Measurements from ENCODE around the gene PEF1. TPM values are rescaled to one million over a fixed set of nuclear protein-coding genes. Genes with fewer than 3 reads are reported as not detected.
"Not testable (repeated sequence)": the region's sequence is repeated elsewhere in the genome, so short reads cannot be mapped to it uniquely, and the experiment has no call there.

Gene PEF1
- total RNA-seq, 2 experiments from 2014 or later, result 63.2 to 64.7 TPM

DNA sequence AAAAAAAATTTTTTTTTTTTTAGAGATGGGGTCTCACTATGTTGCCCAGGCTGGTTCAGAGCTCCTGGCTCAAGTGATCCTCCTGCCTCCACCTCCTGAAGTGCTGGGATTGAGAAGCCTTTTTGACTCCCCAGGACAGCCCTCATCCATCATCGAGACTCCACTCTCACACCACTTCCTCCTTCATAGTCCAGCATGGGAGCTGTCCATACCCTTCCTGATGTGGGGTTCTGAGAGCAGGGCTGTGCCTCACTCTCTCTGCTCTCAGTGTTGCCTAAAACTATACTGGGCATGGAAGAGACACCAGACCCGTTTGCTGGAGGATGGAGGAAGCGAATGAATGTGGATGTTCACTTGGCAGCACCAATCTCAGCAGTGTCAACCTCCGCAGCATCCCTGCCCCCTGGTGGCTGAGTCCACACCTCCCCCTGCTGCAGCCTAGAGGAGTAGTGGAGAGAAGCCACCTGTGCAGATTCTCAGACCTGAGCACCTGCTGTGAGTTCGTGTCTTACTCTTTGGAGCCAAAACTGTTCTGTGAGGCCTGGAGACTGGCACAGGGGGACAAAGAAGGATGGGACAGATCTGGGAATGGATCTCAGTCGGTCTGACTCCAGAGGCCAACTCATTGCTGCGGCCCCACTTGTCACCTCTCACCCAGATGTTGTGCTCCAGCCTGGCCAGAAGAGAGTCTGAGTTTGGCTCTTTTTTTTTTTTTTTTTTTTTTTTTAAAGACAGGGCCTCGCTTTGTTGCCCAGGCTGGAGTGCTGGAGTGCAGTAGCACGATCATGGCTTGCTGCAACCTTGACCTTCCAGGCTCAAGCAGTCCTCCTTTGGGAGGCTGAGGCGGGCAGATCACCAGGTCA, 50.7 kb downstream of the PEF1 start:
- POLR2A ChIA-PET, result no interaction called here
- CTCF ChIA-PET, result interaction anchor here (0.7 to 1.4 kb wide), 3 partner anchors 10 to 31 kb away, joined by 3 to 5 read pairs (median 3); no protein-coding TSS in a partner anchor

- ChIA-PET CTCF (interaction anchor here (0.7 to 1.4 kb wide), 3 partner anchors 11 to 30 kb away, joined by 3 to 5 read pairs (median 3); no protein-coding TSS in a partner anchor), POLR2A (no interaction called here)
These were observed 51.5 kb downstream of the PEF1 start for GRCh38 chr1:31593136-31593665.

DNA sequence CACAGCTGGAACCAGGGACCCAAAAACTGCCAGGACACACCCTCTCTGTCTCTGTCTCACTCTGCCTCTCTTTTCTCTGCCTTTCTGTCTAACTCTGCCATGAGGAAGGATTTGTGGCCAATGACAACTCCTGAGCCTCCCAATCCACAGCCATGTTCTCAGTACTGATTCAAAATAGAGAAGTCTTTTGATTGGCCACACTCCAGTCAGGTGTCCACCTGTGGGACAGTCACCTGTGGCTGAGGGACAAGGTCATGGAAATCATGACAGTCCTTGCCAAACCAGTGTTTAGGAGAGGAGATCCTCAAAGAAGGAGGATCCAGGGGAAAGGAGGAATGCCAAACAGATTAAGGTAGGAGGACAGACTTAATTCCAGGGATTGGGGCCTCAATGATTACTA, 52.5 kb downstream of the PEF1 start:
- POLR2A ChIA-PET, result no interaction called here
- CTCF ChIA-PET, result no interaction called here

DNA sequence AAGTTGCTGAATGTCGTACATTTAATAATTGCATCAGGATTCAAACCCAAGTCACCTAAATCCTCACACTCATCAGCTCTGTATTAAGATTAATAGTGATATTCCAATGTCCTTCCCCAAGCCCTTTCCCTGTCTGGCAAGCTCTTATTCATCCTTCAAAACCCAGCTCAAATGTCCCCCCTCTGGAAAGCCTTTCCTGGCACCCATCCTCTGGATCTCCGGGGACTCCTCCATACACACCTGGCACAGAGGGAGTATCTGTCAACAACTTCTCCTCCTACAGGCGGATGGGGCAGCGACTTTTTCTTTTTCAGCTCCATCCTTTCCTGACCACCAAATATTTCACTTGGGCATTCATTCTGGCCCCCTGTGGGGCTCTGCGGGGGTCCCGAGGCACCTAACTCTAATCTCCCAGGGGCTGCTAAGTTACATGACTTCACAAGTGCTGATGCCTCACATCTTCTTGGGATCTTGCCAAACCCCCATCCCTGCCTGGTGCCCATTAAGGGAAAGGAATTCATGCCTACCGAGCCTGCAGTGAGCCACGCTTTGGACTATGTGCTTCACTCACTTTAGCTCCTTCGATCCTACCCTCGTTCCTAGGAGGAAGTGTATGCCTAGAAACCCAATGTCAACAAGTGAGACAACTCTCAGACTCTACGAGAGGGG, 53.1 kb downstream of the PEF1 start:
- ChIA-PET POLR2A (no interaction called here), CTCF (interaction anchor here (1.3 kb wide), 1 partner anchor 262 kb away, joined by 3 read pairs; no protein-coding TSS in a partner anchor)

DNA sequence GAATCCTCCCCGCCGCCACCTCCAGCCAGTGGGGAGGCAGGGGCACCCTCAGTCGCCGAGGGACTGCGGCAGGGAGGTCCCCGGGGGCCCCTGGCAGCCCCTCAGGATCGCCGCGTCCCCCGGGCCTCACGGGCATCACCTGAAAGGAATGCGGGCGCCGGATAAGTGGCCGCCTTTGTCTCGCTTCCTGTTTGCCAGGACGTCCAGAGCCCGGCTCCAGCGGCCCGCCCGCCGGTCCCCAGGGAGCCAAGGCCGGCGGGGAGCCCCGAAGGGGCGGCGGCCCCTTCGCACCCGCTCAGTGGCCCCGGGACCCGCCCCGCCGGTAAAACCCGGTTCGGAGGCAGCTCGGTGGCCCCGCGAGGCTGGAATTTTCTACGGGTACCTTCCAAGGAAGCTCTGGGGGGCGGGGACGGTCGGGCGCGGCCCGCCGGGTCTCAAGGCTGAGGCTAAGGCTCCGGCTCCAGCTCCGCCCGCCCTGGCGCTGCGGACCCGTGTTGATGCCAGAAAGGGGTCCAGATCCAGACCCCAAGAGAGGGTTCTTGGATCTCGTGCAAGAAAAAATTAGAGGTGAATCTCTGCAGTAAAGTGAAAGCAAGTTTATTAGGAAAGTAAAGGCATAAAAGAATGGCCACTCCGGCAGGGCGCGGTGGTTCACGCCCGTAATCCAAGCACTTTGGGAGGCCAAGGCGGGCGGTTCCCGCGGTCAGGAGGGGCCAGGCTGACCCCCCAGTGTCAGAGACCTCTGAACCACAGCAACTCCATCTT, 55.7 kb downstream of the PEF1 start:
- POLR2A ChIA-PET, result no interaction called here
- CTCF ChIA-PET, result no interaction called here

DNA sequence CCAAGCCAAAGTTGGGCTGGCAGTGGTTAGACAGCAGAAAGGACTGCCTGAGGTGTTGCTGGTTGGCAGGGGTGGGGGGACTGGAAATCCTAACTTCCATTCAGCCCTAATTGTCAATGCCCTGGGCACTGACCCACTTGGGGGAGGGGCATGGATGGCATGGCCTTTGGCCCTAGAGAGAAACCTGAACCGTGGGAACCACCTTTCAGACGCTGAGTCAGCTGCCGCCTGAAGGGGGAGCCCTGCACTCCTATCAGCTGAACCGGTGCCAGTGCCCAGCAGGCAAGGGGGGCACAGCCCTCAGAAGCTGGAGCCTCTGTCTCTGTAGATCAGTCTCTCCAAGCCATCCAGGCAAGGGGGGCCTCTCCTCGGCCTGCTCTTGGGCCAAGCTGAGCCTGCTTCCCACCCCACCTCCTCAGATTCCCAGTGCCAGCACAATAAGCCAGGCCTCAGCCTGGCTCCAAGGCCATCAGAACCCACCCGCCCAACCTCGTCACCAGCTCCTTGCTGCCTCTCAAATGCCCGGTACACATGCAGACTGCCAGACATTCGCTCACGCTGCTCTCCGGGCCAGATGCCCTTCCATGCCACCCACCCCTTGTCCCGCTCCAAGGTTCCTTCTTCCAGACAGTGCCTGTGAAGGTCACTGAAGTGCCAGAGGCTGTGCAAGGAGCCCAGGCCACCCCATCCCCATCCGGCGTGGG, 56.8 kb downstream of the PEF1 start:
- ChIA-PET POLR2A (no interaction called here), CTCF (interaction anchor here (1.3 kb wide), 1 partner anchor 23 kb away, joined by 3 read pairs; no protein-coding TSS in a partner anchor)

DNA sequence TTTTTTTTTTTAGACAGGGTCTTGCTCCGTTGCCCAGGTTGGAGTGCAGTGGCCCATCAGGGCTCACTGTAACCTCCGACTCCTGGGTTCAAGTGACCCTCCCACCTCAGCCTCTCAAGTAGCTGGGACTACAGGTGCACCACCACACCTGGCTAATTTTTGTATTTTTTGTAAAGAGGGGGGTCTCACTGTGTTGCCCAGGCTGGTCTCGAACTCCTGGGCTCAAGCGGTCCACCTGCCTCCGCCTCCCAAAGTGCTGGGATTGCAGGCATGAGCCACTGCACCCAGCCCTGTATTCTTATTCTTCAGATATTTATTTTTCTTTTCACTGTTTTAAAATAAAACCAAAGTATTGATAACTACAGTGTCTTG, 57.4 kb downstream of the PEF1 start:
- CTCF ChIA-PET, result interaction anchor here (1.3 kb wide), 1 partner anchor 22 kb away, joined by 3 read pairs; no protein-coding TSS in a partner anchor
- POLR2A ChIA-PET, result not testable (repeated sequence)

DNA sequence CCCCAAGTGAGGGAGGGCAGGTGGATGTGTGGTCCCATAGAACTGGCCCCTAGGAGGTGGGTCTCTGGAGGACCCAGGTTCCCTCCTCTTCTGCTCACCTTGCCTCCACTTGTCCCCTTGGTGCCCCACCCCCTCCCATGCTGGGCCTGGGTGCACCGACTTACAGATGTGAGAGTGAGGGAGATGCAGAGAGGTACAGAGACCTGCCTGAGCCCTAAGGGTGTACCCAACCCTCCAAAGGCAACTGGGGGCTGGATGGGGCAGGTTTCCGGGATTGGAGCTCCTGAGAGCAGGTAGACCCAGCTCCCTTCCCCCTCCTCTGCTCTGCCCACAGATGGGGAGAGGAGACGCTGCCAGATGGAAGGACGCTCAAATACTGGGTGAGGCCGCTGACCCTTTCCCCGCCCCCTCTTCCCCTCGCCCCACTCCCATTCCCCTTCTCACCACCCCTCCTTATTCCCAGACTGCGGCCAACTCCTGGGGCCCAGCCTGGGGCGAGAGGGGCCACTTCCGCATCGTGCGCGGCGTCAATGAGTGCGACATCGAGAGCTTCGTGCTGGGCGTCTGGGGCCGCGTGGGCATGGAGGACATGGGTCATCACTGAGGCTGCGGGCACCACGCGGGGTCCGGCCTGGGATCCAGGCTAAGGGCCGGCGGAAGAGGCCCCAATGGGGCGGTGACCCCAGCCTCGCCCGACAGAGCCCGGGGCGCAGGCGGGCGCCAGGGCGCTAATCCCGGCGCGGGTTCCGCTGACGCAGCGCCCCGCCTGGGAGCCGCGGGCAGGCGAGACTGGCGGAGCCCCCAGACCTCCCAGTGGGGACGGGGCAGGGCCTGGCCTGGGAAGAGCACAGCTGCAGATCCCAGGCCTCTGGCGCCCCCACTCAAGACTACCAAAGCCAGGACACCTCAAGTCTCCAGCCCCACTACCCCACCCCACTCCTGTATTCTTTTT, 58.0 kb downstream of the PEF1 start:
- CTCF ChIA-PET, result no interaction called here
- POLR2A ChIA-PET, result no interaction called here

GRCh38 chr1:31585736-31586365, 58.8 kb downstream of the PEF1 start:
- POLR2A ChIA-PET, result no interaction called here

DNA sequence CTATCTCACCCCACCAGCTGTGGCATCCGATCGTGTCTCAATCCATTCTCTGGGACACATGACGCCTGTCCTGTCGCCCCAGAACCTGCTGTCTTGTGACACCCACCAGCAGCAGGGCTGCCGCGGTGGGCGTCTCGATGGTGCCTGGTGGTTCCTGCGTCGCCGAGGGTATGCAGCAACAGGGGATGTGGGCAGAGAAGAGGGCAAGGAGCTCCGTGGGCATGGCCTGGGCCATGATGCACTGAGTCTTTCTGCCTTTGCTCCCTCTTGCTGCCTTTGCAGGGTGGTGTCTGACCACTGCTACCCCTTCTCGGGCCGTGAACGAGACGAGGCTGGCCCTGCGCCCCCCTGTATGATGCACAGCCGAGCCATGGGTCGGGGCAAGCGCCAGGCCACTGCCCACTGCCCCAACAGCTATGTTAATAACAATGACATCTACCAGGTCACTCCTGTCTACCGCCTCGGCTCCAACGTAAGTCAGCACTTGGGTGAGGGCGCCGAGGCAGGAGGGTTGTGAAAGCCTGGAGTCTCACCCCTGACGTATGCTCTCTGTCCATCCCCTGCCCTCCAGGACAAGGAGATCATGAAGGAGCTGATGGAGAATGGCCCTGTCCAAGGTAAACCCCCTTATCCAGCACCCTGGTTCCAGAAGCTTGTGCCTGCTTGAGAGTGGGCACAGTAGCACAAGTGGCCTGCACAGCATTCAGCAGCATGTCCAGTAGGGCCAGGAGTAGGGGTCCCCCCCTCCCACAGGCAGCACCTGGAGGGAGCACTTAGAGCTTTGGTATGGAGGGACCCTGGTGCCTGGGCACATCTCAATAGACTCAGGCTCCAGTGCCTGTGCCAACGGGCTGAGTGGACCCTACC, 59.6 kb downstream of the PEF1 start:
- ChIA-PET POLR2A (no interaction called here), CTCF (no interaction called here)

More at GRCh38 chr1:31585736-31586365, 58.8 kb downstream of the PEF1 start:
- CTCF ChIA-PET, result no interaction called here

GRCh38 chr1:31583995-31584868, 60.4 kb downstream of the PEF1 start:
- CTCF ChIA-PET, result no interaction called here
- POLR2A ChIA-PET, result no interaction called here

DNA sequence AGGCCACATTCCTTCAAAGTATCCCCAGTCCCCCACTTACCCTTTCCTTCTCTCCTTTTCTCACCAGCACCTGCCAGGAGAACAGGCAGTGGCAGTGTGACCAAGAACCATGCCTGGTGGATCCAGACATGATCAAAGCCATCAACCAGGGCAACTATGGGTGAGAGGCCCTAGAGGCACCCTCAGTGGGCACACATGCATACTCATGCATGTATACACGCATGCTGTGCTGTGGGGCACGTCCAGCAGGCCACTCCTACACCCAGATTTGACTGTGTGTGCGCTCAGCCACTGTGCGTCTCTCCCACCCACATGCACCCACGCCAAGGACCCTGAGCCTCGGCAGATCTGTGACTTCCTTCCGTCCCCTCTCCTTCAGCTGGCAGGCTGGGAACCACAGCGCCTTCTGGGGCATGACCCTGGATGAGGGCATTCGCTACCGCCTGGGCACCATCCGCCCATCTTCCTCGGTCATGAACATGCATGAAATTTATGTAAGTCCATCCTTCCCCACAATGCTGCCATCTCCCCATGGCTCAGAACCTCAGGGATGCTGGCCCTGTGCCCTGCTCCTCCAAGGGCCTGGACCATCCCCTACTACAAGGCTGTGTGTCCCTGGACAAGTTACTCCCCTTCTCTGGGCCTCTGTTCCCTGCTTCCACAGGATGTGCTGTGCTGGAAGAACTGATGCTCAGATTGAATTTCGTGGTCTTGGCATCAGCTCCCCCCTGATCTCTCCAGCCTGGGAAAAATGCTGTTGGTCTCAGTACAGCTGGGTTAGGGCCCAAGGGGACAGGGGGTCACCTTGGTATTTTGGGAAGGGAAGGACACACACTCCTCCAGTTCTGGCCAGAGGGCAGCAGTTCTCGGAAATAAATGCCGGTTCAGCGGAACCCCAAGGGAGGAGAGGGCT, 61.3 kb downstream of the PEF1 start:
- ChIA-PET CTCF (no interaction called here), POLR2A (no interaction called here)

DNA sequence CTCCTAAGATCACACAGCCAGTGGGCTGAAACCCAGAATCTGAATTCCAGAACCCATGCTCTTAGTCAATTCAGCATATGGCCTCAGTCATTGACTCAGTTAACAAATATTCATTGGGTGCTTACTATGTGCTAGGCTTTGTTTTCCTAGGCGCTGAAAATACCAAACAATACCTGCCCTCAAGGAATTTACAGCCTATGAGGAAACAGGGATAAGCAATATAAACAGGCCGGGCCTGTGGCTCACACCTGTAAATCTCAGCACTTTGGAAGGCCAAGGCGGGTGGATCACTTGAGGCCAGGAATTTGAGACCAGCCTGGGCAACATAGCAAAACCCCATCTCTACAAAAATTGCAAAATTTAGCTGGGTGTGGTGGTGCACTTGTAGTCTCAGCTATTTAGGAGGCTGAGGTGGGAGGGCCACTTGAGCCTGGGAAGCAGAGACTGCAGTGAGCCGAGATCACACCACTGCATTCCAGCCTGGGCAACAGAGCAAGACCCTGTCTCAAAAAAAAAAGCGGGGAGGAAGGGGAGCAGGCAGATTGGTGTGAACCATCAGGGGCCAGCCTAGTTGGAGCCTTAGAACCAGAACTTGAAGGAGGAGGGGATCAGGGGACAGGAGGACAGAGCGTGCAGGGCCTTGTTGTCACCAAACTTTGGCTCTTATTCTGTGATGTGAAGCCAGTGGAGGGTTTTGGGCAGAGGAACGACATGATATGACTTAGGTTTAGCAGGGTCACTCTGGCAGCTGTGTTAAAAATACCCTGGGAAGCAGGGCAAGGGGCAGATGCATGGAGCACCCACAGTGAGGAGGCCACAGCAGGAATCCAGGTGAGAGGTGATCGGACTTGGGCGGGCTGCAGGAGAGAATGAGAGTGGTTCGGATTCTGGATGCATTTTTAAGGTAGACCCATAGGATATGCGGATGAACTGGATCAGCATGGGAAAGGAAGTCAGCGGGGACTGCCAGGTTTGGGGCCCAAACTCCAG, 62.6 kb downstream of the PEF1 start:
- CTCF ChIA-PET, result no interaction called here
- POLR2A ChIA-PET, result no interaction called here
